SHP77 treated with DMSO at 0.1 percent for 48 hours (cell line): Measurements from ENCODE around the gene WFIKKN1.

Source experiments
- DNase-seq: peaks from one replicate; lab custom pipeline; 2025; lab: John Stamatoyannopoulos, UW

WFIKKN1 gene

GRCh38 chr16:625117-625976 lies 5.4 kb upstream of the WFIKKN1 start:
- DNase-seq: no peak

- DNase-seq: no peak
Observed at GRCh38 chr16:625977-626765, 4.6 kb upstream of the WFIKKN1 start.

DNA sequence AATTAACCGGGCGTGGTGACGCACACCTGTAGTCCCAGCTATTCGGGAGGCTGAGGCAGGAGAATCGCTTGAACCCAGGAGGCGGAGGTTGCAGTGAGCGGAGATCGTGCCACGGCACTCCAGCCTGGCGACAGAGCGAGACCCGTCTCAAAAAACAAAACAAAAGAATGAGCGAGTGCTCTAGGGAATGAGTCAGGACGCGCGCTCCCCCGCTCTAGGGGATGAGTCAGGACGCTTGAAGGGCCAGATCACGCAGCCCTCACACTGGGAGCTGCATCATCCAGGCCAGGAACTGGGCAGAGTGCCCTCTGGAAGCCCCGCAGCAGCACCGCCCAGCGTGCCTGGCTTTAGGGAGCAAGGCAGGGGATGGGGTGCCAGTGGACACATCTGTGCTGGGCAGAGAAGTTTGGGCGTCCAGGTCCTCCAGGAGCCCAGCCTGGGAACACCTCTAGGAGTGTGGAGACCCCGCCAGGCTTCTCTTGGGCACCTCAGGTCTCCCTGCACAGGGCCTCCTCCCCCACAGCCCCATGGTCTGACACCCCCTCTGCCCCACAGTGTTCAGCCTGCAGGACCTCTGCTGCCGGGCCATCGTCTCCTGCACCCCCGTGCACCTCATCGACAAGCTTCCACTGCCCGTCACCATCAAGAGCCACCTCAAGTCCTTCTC lies 3.9 kb upstream of the WFIKKN1 start:
- peak; percentile 40 for DNase-seq

- peak; percentile 83 for DNase-seq
Observed at GRCh38 chr16:627454-628239, 3.1 kb upstream of the WFIKKN1 start.

- DNase-seq: no peak
Observed at GRCh38 chr16:628321-629061, 2.3 kb upstream of the WFIKKN1 start.

GRCh38 chr16:629185-629832 lies 1.5 kb upstream of the WFIKKN1 start:
- DNase-seq: no peak

GRCh38 chr16:629833-630248 lies 944 bp upstream of the WFIKKN1 start:
- no peak for DNase-seq

GRCh38 chr16:630249-630814 lies 453 bp upstream of the WFIKKN1 start:
- DNase-seq: no peak

GRCh38 chr16:631808-632358 lies 1.1 kb downstream of the WFIKKN1 start:
- no peak for DNase-seq

- no peak for DNase-seq
Observed at GRCh38 chr16:632486-633335, 1.9 kb downstream of the WFIKKN1 start.

DNA sequence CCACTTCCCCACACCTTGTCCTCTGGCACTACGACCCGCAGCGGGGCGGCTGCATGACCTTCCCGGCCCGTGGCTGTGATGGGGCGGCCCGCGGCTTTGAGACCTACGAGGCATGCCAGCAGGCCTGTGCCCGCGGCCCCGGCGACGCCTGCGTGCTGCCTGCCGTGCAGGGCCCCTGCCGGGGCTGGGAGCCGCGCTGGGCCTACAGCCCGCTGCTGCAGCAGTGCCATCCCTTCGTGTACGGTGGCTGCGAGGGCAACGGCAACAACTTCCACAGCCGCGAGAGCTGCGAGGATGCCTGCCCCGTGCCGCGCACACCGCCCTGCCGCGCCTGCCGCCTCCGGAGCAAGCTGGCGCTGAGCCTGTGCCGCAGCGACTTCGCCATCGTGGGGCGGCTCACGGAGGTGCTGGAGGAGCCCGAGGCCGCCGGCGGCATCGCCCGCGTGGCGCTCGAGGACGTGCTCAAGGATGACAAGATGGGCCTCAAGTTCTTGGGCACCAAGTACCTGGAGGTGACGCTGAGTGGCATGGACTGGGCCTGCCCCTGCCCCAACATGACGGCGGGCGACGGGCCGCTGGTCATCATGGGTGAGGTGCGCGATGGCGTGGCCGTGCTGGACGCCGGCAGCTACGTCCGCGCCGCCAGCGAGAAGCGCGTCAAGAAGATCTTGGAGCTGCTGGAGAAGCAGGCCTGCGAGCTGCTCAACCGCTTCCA lies 2.7 kb downstream of the WFIKKN1 start:
- DNase-seq: no peak

DNA sequence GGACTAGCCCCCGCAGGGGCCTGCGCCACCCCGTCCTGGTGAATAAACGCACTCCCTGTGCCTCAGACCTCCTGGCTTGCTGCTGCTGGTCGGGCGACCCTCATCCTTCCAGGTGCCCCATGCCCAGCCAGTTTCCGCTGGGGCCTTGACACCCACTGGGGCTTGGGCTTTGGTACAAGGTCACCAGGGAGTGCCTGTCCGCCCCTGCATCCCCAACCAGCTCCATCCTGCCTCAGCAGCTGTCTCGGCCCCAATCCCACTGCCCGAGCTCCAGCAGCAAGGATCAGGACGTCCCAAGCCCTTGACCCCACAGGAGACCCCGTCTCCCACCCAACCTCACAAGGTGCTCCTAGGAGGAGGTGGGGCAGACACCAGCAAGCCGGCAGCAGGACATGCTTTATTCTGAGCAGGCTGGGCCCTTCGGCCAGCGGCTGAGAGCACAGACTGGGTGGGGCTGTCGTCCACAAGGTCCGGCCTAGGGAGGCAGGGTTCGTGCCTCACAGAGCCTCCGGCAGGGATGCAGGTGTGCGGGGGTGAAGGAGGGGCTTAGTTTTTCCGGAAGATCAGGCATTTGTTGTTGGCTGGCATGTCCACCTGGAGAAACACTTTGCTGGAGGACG lies 3.4 kb downstream of the WFIKKN1 start:
- no peak for DNase-seq

GRCh38 chr16:634996-635395 lies 4.2 kb downstream of the WFIKKN1 start:
- DNase-seq: no peak

DNA sequence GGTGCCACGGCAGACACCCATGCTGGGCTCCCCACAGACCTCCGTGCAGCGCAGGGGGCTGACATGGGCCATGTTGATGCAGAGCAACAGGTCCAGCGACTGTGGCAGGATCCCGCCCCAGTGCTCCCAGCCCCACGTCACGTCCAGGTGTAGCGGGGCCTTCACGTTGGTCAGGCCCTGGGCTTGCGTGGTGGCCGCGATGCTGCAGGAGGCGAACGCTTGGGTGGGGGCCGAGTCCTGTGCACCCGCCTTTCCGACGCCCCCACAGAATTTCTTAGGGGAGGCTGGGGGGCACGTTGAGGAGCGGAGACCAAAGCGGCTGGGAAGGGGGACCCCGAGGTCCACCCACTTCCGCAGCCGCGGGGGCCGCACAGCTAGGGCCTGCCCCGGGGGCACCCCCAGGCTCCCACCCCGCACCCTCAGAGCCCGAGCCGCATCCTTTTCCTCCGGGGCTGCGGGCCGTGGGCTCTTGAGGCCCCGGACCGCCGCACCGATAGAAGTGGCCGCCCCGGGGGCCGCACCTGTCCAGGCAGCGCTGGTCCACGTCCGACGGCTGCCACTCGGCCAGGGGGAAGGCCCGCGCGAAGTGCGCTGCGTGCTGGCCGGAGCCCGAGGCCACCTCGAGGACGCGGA lies 4.9 kb downstream of the WFIKKN1 start:
- no peak for DNase-seq

DNA sequence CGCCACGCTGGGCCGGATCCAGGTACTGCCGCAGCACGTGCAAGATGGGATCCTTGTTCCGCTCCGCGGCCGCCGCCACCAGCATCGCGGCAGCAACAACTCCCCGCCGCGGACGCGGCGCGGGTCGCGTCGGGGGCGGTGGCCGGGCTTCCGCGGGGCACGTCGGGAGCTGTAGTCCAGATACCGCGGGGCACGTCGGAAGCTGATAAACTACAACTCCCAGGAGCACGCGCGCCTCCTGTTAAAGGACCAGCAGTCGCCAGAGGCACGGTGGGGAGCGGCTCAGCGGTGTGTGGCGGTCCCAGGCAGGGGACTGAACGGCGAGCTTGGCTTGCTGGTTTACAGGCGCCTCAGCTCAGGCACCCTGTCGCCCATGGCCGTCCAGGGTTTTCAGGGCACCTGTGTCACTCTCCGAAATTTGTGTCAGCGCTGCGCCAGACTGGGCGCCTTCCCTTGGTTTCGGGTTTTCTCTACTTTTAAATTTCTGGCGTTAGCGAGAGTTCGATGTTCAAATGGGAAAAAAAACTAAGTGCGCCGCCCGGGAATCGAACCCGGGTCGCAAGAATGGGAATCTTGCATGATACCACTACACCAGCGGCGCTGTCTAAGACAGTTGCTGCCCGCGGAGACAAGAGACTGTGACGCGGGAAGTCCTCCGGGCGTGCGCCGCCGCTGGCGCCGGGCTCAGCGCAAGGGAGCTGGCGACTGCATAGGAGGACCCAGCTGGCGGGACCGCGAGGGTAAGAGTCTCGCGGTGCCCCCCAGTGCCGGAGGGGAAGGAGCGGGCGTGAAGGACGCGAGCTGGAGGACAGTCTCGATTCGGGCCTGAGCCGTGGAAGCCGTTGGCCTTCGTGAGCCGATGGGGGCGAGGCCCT lies 5.7 kb downstream of the WFIKKN1 start, which contains the start of gene METTL26:
Gene METTL26, minus strand, starts transcription at position 100 of the 875 bp plus-strand sequence. Its CDS starts 15 bp downstream, at position 85.
- DNase-seq: peak; percentile 76
